ENCODE measurements around the gene PGF.

Gene PGF

DNA sequence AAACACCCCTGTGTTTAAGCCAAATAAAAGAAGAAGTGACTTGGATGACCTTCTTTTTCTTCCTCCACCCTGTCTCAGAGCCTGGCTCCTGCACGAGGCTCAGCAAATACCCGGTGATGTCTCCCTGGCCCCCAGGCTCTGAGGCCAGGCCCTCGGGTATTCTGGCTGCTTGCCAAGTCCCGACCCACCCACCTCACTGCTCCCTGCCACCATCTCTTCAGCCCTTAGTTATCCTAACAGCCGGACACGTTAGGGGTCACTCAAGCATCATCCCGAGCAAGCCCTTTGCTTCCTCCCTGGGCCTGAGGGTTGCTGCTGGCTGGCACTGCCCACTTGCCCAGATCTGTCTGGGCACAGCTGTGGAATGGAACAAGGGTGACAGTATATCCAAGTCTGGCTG is 39.6 kb downstream of the PGF start:
- no peak overlapping the region for H3K4me3 ChIP-seq (ENCODE audit: low read length)
- H3K4me2 ChIP-seq (ENCODE audit: low read length), result no peak overlapping the region
- H3K36me3 ChIP-seq (ENCODE audit: control insufficient read depth, insufficient read depth, low read length), result no peaks in the 10 kb centered on the region
- H3K23ac ChIP-seq (ENCODE audit: low read length), result no peak overlapping the region
- no peaks in the 10 kb centered on the region for H3K27me3 ChIP-seq (ENCODE audit: insufficient read depth, low read length, poor library complexity)
- H2BK15ac ChIP-seq (replicated peaks; ENCODE audit: low read depth), result no peak overlapping the region
- no peak overlapping the region for H3K4ac ChIP-seq (ENCODE audit: low read depth, low read length)
- H2BK5ac ChIP-seq (ENCODE audit: low read length), result no peak overlapping the region
- H4K8ac ChIP-seq (ENCODE audit: low read depth, low read length), result no peak overlapping the region
- DNase-seq, result no peak
- no peak overlapping the region for H2AK5ac ChIP-seq (ENCODE audit: low read length)
- no peaks in the 10 kb centered on the region for H3K4me1 ChIP-seq (ENCODE audit: control insufficient read depth, low read depth, low read length)
- H3K79me2 ChIP-seq (ENCODE audit: control insufficient read depth, insufficient read depth, low read length), result no peaks in the 10 kb centered on the region
- no peak overlapping the region for H2BK120ac ChIP-seq (ENCODE audit: low read depth, low read length)
- H3K18ac ChIP-seq (ENCODE audit: low read length), result no peak overlapping the region
- WGBS (ENCODE audit: extremely low coverage, insufficient coverage, low lambda C conversion rate), result no CpG with 5 or more reads among the region's 7 CpGs
- no peak overlapping the region for H3K9ac ChIP-seq (ENCODE audit: low read length)
- H3K56ac ChIP-seq (ENCODE audit: low read length), result no peak overlapping the region
- H4K5ac ChIP-seq (ENCODE audit: low read length), result no peak overlapping the region
- no peak overlapping the region for H3K27ac ChIP-seq (ENCODE audit: low read depth, low read length)
- no peaks in the 10 kb centered on the region for H3K79me1 ChIP-seq (ENCODE audit: low read length)

GRCh38 chr14:74915426-74915825 is 40.0 kb downstream of the PGF start:
- no peak overlapping the region for H3K4me3 ChIP-seq (ENCODE audit: low read length)
- H2BK120ac ChIP-seq (ENCODE audit: low read depth, low read length), result no peak overlapping the region
- no peak overlapping the region for H3K23ac ChIP-seq (ENCODE audit: low read length)
- no peak for DNase-seq
- no peak overlapping the region for H2AK5ac ChIP-seq (ENCODE audit: low read length)
- no peaks in the 10 kb centered on the region for H3K36me3 ChIP-seq (ENCODE audit: control insufficient read depth, insufficient read depth, low read length)
- no peak overlapping the region for H4K5ac ChIP-seq (ENCODE audit: low read length)
- H3K79me2 ChIP-seq (ENCODE audit: control insufficient read depth, insufficient read depth, low read length), result no peaks in the 10 kb centered on the region
- H3K4ac ChIP-seq (ENCODE audit: low read depth, low read length), result no peak overlapping the region
- no peak overlapping the region for H3K56ac ChIP-seq (ENCODE audit: low read length)
- H3K4me2 ChIP-seq (ENCODE audit: low read length), result no peak overlapping the region
- H2BK5ac ChIP-seq (ENCODE audit: low read length), result no peak overlapping the region
- H3K9ac ChIP-seq (ENCODE audit: low read length), result no peak overlapping the region
- WGBS (ENCODE audit: extremely low coverage, insufficient coverage, low lambda C conversion rate), result no CpG with 5 or more reads among the region's 4 CpGs
- no peak overlapping the region for H4K8ac ChIP-seq (ENCODE audit: low read depth, low read length)
- no peaks in the 10 kb centered on the region for H3K79me1 ChIP-seq (ENCODE audit: low read length)
- no peaks in the 10 kb centered on the region for H3K27me3 ChIP-seq (ENCODE audit: insufficient read depth, low read length, poor library complexity)
- no peaks in the 10 kb centered on the region for H3K4me1 ChIP-seq (ENCODE audit: control insufficient read depth, low read depth, low read length)
- H3K27ac ChIP-seq (ENCODE audit: low read depth, low read length), result no peak overlapping the region
- no peak overlapping the region for H2BK15ac ChIP-seq (replicated peaks; ENCODE audit: low read depth)
- no peak overlapping the region for H3K18ac ChIP-seq (ENCODE audit: low read length)

DNA sequence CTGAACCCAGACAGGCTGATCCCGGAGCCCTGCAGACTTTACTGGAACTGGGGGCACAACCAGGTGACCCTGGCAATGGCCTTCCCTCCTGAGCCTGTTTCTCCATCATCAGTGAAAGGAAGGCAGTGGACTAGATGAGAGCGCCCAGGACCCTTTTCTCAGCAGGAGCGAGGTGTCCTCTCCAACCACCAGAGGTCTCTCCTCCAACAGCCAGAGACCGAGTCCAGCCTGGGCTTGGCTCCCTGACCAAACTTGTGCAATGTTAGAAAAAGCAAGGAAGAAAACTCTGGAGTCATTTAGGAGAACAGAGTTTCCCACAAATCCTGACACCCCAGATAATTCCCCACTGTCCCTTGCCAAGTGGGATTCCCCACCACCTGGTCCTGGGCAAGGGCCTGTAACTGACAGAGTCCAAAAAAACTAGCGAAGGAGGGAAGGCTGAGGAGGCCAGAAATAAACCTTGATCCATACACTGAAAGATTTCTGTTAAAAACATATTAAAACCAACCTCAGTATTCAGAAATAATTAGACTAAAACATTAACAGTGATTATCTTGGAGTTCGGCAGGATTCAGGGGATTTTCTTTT is 41.3 kb downstream of the PGF start:
- Histone ChIP-seq H2BK15ac (replicated peaks; ENCODE audit: low read depth) (no peak overlapping the region), H3K56ac (ENCODE audit: low read length) (no peak overlapping the region), H3K27ac (ENCODE audit: low read depth, low read length) (no peak overlapping the region), H2AK5ac (ENCODE audit: low read length) (no peak overlapping the region), H3K18ac (ENCODE audit: low read length) (no peak overlapping the region), H3K4ac (ENCODE audit: low read depth, low read length) (no peak overlapping the region), H3K9ac (ENCODE audit: low read length) (no peak overlapping the region), H2BK120ac (ENCODE audit: low read depth, low read length) (no peak overlapping the region), H4K8ac (ENCODE audit: low read depth, low read length) (no peak overlapping the region), H3K23ac (ENCODE audit: low read length) (no peak overlapping the region), H3K4me3 (ENCODE audit: low read length) (no peak overlapping the region), H3K4me2 (ENCODE audit: low read length) (no peak overlapping the region), H3K36me3 (ENCODE audit: control insufficient read depth, insufficient read depth, low read length) (no peaks in the 10 kb centered on the region), H3K79me1 (ENCODE audit: low read length) (no peaks in the 10 kb centered on the region), H2BK5ac (ENCODE audit: low read length) (no peak overlapping the region), H3K4me1 (ENCODE audit: control insufficient read depth, low read depth, low read length) (no peaks in the 10 kb centered on the region), H3K79me2 (ENCODE audit: control insufficient read depth, insufficient read depth, low read length) (no peaks in the 10 kb centered on the region), H4K5ac (ENCODE audit: low read length) (no peak overlapping the region), H3K27me3 (ENCODE audit: insufficient read depth, low read length, poor library complexity) (no peaks in the 10 kb centered on the region)
- DNase-seq, result peak; percentile 68
- no CpG with 5 or more reads among the region's 6 CpGs for WGBS (ENCODE audit: extremely low coverage, insufficient coverage, low lambda C conversion rate)

- WGBS (ENCODE audit: extremely low coverage, insufficient coverage, low lambda C conversion rate), result no CpG with 5 or more reads among the region's 5 CpGs
- no peak for DNase-seq
- Histone ChIP-seq H3K18ac (ENCODE audit: low read length) (no peak overlapping the region), H3K79me1 (ENCODE audit: low read length) (no peaks in the 10 kb centered on the region), H4K5ac (ENCODE audit: low read length) (no peak overlapping the region), H2BK120ac (ENCODE audit: low read depth, low read length) (no peak overlapping the region), H3K4me1 (ENCODE audit: control insufficient read depth, low read depth, low read length) (no peaks in the 10 kb centered on the region), H3K27ac (ENCODE audit: low read depth, low read length) (no peak overlapping the region), H3K9ac (ENCODE audit: low read length) (no peak overlapping the region), H4K8ac (ENCODE audit: low read depth, low read length) (no peak overlapping the region), H2BK5ac (ENCODE audit: low read length) (no peak overlapping the region), H3K4me2 (ENCODE audit: low read length) (no peak overlapping the region), H3K27me3 (ENCODE audit: insufficient read depth, low read length, poor library complexity) (no peaks in the 10 kb centered on the region), H3K56ac (ENCODE audit: low read length) (no peak overlapping the region), H2AK5ac (ENCODE audit: low read length) (no peak overlapping the region), H3K23ac (ENCODE audit: low read length) (no peak overlapping the region), H3K4me3 (ENCODE audit: low read length) (no peak overlapping the region), H3K4ac (ENCODE audit: low read depth, low read length) (no peak overlapping the region), H2BK15ac (replicated peaks; ENCODE audit: low read depth) (no peak overlapping the region), H3K79me2 (ENCODE audit: control insufficient read depth, insufficient read depth, low read length) (no peaks in the 10 kb centered on the region), H3K36me3 (ENCODE audit: control insufficient read depth, insufficient read depth, low read length) (no peaks in the 10 kb centered on the region)
These were observed 41.9 kb downstream of the PGF start for GRCh38 chr14:74913393-74913910.

- Histone ChIP-seq H3K36me3 (ENCODE audit: control insufficient read depth, insufficient read depth, low read length) (no peaks in the 10 kb centered on the region), H3K27ac (ENCODE audit: low read depth, low read length) (no peak overlapping the region), H3K23ac (ENCODE audit: low read length) (no peak overlapping the region), H3K4me1 (ENCODE audit: control insufficient read depth, low read depth, low read length) (no peaks in the 10 kb centered on the region), H2BK15ac (replicated peaks; ENCODE audit: low read depth) (no peak overlapping the region), H3K18ac (ENCODE audit: low read length) (no peak overlapping the region), H3K9ac (ENCODE audit: low read length) (no peak overlapping the region), H3K56ac (ENCODE audit: low read length) (no peak overlapping the region), H3K4ac (ENCODE audit: low read depth, low read length) (no peak overlapping the region), H3K4me2 (ENCODE audit: low read length) (no peak overlapping the region), H2AK5ac (ENCODE audit: low read length) (no peak overlapping the region), H3K4me3 (ENCODE audit: low read length) (no peak overlapping the region), H4K5ac (ENCODE audit: low read length) (no peak overlapping the region), H4K8ac (ENCODE audit: low read depth, low read length) (no peak overlapping the region), H2BK120ac (ENCODE audit: low read depth, low read length) (no peak overlapping the region), H3K79me2 (ENCODE audit: control insufficient read depth, insufficient read depth, low read length) (no peaks in the 10 kb centered on the region), H2BK5ac (ENCODE audit: low read length) (no peak overlapping the region), H3K79me1 (ENCODE audit: low read length) (no peaks in the 10 kb centered on the region), H3K27me3 (ENCODE audit: insufficient read depth, low read length, poor library complexity) (no peaks in the 10 kb centered on the region)
- DNase-seq, result no peak
- WGBS (ENCODE audit: extremely low coverage, insufficient coverage, low lambda C conversion rate), result no CpG with 5 or more reads among the region's 10 CpGs
These were observed 42.6 kb downstream of the PGF start for GRCh38 chr14:74912801-74913200.

DNA sequence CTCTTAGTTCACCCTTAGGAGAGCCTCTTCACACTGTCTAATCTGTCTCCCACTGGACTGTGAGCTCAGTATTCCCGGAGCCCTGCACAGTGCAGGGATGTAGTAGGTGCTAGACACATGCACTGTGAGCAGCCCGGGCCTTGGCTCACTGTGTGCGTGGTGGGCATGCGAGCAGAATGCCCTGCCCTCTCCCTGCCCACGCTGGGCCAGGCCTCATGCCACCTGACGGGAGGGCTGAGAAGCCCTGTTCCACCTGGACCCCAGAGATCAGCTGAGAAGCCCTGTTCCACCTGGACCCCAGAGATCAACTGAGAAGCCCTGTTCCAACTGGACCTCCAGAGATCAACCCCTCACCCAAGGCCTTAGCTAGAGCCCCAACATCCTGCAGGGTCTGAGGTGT is 43.3 kb downstream of the PGF start:
- Histone ChIP-seq H3K4me3 (ENCODE audit: low read length) (no peak overlapping the region), H3K9ac (ENCODE audit: low read length) (no peak overlapping the region), H3K79me1 (ENCODE audit: low read length) (no peaks in the 10 kb centered on the region), H3K23ac (ENCODE audit: low read length) (no peak overlapping the region), H3K4me1 (ENCODE audit: control insufficient read depth, low read depth, low read length) (no peaks in the 10 kb centered on the region), H3K27ac (ENCODE audit: low read depth, low read length) (no peak overlapping the region), H4K8ac (ENCODE audit: low read depth, low read length) (no peak overlapping the region), H3K4me2 (ENCODE audit: low read length) (no peak overlapping the region), H3K18ac (ENCODE audit: low read length) (no peak overlapping the region), H2AK5ac (ENCODE audit: low read length) (no peak overlapping the region), H3K4ac (ENCODE audit: low read depth, low read length) (no peak overlapping the region), H3K27me3 (ENCODE audit: insufficient read depth, low read length, poor library complexity) (no peaks in the 10 kb centered on the region), H3K36me3 (ENCODE audit: control insufficient read depth, insufficient read depth, low read length) (no peaks in the 10 kb centered on the region), H3K56ac (ENCODE audit: low read length) (no peak overlapping the region), H2BK5ac (ENCODE audit: low read length) (no peak overlapping the region), H2BK120ac (ENCODE audit: low read depth, low read length) (no peak overlapping the region), H4K5ac (ENCODE audit: low read length) (no peak overlapping the region), H3K79me2 (ENCODE audit: control insufficient read depth, insufficient read depth, low read length) (no peaks in the 10 kb centered on the region), H2BK15ac (replicated peaks; ENCODE audit: low read depth) (no peak overlapping the region)
- DNase-seq, result no peak
- WGBS (ENCODE audit: extremely low coverage, insufficient coverage, low lambda C conversion rate), result no CpG with 5 or more reads among the region's 6 CpGs

Measured in mesendoderm (in vitro differentiated cells).